Sigmoid colon (tissue), 4 donors: ENCODE data around the gene HOXA1.

Experiments
- POLR2A ChIP-seq, 2 donors: fragments of 450-650 bp; IDR thresholded peaks; one replicate each; pipeline ENCODE4 v1.6.1; 2016; ENCODE audit warnings: antibody characterized with exemption in 2 of 2, mild to moderate bottlenecking in 2 of 2, moderate library complexity in 2 of 2
- POLR2AphosphoS5 ChIP-seq, 4 donors: sonication (generic); formaldehyde crosslinking; IDR thresholded peaks; one replicate each; pipeline ENCODE4 v1.6.1; 2017; ENCODE audit warnings: antibody characterized with exemption in 4 of 4
- TF ChIP-seq, protein P1 (sequence below), 4 experiments: fragments of 450-650 bp in 3 of 4; fragments of 200-600 bp in 1 of 4; IDR thresholded peaks; one replicate each; pipeline ENCODE4 v1.5.1; 2016 to 2019; ENCODE audit warnings: antibody characterized with exemption in 4 of 4, mild to moderate bottlenecking in 3 of 4, moderate library complexity in 2 of 4

DNA sequence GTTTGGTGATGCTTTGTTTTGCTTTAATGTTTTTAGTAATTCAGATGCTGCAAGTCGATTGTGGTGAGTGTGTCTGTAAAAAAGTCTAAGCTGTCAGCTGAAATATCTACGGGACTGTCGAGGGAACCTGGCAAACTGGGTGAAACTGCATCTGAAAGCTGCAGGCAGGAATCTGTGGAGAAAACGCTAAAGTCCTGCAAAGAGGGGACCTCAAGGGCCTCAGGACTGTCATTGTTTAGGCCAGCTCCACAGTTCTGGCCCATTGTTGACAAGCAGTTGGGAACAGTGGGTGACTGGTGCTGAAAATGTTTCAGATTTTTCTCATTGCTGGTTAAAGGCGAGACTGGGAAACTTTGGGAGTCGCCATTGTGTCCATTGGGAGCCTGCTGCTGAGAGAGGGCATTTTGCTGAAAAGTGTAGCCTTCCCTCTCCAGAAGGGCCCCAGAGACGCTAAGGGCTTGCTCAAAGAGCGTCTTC, 4.9 kb upstream of the HOXA1 start:
- TF ChIP-seq, protein P1, sequence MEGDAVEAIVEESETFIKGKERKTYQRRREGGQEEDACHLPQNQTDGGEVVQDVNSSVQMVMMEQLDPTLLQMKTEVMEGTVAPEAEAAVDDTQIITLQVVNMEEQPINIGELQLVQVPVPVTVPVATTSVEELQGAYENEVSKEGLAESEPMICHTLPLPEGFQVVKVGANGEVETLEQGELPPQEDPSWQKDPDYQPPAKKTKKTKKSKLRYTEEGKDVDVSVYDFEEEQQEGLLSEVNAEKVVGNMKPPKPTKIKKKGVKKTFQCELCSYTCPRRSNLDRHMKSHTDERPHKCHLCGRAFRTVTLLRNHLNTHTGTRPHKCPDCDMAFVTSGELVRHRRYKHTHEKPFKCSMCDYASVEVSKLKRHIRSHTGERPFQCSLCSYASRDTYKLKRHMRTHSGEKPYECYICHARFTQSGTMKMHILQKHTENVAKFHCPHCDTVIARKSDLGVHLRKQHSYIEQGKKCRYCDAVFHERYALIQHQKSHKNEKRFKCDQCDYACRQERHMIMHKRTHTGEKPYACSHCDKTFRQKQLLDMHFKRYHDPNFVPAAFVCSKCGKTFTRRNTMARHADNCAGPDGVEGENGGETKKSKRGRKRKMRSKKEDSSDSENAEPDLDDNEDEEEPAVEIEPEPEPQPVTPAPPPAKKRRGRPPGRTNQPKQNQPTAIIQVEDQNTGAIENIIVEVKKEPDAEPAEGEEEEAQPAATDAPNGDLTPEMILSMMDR (IDR thresholded peaks at IDR 0.05), result no peak
- no peak for TF ChIP-seq POLR2A (IDR thresholded peaks at IDR 0.05)
- peak in 2 of 4 donors; percentile 9 to 27 for TF ChIP-seq POLR2AphosphoS5 (IDR thresholded peaks at IDR 0.05)
